Endometrium (tissue), 2 donors: ENCODE data around the gene PIK3C2B.
"Not testable (repeated sequence)": the region's sequence is repeated elsewhere in the genome, so short reads cannot be mapped to it uniquely, and the experiment has no call there.

Experiments
- FAIRE-seq: peaks from 2 replicates; lab custom pipeline; 2012; peaks lifted over from hg19 to GRCh38; lab: Jason Lieb, UNC
- donor health status: control.
- donor health status: control.

Gene PIK3C2B, protein sequence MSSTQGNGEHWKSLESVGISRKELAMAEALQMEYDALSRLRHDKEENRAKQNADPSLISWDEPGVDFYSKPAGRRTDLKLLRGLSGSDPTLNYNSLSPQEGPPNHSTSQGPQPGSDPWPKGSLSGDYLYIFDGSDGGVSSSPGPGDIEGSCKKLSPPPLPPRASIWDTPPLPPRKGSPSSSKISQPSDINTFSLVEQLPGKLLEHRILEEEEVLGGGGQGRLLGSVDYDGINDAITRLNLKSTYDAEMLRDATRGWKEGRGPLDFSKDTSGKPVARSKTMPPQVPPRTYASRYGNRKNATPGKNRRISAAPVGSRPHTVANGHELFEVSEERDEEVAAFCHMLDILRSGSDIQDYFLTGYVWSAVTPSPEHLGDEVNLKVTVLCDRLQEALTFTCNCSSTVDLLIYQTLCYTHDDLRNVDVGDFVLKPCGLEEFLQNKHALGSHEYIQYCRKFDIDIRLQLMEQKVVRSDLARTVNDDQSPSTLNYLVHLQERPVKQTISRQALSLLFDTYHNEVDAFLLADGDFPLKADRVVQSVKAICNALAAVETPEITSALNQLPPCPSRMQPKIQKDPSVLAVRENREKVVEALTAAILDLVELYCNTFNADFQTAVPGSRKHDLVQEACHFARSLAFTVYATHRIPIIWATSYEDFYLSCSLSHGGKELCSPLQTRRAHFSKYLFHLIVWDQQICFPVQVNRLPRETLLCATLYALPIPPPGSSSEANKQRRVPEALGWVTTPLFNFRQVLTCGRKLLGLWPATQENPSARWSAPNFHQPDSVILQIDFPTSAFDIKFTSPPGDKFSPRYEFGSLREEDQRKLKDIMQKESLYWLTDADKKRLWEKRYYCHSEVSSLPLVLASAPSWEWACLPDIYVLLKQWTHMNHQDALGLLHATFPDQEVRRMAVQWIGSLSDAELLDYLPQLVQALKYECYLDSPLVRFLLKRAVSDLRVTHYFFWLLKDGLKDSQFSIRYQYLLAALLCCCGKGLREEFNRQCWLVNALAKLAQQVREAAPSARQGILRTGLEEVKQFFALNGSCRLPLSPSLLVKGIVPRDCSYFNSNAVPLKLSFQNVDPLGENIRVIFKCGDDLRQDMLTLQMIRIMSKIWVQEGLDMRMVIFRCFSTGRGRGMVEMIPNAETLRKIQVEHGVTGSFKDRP (N-terminal part only)

DNA sequence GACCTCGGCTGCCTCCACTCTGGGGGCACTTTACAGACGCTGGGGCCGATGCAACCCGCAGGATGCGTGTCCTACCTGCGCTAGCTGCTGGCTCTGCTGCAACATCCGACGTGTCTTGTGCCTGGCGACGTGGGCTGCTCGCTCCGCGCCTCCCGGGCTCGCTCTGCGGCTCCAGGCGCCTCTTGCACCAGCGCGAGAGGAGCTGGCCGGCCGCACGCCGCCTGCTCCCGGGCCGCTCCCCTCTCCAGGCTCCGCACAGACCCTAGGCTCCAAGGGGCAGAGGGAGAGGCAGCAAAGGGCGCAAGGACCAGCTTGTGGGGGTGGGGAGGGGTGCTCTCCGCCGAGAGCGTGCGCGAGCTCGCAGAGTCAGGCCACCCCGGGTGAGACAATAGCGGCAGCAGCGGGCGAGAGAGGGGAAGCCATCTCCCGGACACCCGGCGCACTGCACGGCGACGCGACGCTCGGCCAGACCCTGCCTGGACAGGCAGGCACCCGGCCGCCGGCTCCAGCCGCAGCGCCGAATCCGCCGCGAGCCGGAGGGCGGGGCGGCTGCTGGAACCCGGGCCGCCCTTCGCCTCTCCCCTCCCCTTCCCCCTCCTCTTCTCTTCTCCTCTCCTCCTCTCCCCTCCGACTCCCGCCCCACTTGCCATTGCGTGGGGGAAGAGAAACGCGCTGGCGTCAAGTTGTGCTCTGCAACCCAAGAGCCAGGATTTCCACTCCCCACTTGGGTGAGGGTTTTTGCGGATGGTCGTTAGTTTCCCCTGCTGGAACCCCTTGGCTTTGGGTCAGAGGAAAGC, at the start of gene PIK3C2B:
TSS of gene PIK3C2B (minus strand) at position 525 of the 797 bp plus-strand sequence. CDS start 25,003 bp downstream, outside the sequence.
- FAIRE-seq = no peak

DNA sequence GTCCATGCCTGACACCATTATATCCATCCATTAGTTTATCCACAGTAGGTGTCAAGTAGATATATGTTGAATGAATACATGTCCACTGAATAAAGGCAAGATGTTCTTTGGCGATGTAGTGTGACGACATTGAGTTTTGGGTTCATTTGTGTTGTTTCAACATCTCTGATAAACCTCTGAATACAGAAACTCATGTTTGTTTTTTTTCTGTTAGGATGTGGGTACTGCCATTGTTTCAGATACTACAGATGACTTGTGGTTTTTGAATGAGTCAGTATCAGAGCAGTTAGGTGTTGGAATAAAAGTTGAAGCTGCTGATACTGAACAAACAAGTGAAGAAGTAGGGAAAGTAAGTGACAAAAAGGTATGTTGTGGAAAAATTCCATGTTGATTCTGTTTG, 49.7 kb upstream of the PIK3C2B start:
- no peak for FAIRE-seq

DNA sequence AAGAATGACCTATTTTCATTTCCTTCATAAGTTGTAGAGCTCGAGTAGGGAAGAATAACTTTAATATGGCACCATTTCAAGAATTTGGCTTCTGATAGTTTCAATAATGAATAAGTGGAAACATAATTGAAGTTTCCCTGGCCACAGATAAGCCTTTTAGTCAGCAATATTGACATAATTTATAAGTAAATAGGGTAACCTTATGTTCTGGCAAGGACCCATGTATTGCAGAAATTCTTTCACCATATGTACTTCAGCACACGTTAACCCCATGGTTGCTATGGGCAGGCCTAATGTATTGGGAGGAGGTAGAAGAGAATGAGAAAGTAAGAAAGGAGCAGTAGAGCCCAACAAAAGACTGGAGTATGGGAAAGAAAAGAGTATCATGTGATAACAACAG, 47.0 kb upstream of the PIK3C2B start:
- FAIRE-seq = no peak

DNA sequence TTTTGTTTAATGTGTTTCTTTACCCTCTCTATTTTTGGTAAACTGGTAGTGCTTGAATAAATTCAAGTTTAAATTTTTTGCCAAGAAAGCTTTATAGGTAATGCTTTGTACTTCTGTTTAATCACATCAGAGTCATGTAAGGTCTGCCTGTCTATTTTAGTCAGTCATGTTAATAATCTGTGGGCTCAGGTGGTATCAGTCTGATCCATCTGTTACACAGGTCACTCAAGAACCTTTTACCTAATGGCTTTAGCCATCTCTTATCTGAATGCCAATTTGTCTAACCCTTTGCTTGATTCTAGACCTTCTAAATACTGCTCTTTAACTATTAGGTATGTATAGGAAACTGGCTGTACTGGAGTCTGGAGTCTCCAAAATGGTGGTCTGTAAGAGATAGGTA, 38.2 kb upstream of the PIK3C2B start:
- no peak for FAIRE-seq

DNA sequence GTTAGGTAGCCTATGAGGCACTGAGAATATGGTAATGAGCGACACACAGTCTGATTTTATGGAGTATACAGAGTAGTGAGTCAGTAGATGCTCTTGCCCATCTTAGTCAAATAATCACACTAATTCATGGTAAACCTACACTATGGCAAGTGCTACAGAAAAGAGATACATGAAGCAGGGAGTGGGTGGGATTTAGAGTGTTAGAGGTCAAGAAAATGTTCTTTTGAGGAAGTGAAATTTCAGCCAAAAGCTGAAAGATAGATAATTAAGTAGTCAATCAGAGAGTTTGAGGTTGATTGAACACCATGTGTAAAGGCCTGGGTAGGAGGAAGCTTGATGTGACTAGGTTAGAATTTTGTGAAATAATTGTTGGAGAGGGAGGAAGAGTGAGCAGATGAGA, 36.3 kb upstream of the PIK3C2B start:
- FAIRE-seq = no peak

DNA sequence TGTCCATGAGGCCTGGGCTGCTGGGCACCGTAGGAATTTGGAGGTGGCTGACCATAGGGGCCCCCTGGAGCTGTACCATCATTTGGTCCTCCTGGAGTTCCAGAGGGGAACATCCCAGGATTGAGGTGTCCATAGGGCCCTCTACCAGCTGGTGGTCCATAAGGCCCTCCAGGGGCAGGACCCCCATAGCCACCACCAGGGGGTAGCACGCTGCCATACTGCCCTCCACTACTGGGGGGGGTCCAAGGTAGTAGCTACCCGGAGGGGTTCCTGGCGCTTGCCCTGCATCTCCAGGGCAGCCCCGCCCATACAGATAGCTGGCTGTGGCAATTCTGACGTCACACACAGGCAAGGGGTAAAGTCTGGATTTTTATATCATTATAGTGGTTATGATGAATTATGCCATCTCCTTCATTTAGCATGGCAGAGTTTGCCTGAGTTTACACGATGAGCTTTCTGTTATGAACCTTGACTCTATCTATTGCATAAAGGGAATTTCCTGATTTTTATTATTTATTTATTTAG, 34.8 kb upstream of the PIK3C2B start:
- no peak for FAIRE-seq

DNA sequence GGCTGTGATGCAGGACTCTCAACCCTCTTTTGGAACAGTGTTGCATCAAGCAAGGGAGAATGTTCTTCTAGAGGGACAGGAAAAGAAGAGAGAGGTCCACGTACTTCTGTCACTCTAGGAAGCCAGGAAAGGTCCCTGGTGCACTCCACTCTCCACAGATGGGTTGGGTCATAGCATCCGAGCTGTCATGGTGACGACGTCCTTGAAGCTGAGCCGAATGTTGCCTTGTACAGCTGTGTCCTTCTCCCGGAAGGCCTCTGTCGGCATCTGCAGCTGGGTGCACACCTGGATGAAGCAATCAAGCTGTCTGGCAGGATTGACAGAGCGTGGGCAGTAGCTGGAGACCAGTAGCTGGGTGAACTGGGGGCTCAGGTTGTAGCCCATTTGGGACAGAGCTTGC, 34.1 kb upstream of the PIK3C2B start:
- no peak for FAIRE-seq

DNA sequence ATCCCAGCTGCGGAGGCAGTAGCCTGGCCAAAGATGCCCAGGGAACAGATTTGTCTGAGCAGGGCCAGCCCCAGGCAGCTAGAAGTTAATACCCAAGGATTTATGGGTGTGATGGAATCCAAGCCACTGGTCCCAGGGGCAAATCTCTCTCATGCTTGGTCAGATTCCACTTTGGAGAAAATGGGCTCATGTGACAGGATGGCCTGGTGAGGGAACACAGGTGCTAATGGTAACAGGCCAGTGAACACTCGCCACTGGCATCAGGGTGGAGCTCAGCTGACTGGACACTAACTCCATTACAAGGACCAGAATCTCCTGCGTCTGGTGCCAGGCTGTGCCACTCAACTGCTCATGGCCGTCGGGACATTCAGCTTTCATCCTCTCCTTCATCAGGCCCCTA, 33.6 kb upstream of the PIK3C2B start:
- FAIRE-seq = no peak

DNA sequence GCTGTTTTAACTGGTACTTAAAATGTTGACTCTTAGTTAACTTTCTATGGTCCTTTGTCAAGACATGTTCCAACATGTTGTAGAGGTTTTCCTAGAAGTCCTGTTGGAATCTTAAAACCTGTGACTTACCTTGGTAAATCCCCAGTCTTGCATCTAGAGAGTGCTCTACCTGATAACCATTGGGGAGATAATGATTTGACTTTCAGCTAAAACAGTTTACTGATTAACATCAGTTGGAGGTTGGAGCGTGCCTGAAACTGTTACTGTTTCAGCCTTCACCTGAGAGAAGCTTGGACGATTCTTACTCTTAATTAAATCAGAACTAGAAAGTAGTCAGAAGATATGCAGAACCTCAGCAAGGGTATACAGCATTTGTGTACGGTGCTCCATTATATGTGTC, 30.4 kb upstream of the PIK3C2B start:
- FAIRE-seq = no peak

DNA sequence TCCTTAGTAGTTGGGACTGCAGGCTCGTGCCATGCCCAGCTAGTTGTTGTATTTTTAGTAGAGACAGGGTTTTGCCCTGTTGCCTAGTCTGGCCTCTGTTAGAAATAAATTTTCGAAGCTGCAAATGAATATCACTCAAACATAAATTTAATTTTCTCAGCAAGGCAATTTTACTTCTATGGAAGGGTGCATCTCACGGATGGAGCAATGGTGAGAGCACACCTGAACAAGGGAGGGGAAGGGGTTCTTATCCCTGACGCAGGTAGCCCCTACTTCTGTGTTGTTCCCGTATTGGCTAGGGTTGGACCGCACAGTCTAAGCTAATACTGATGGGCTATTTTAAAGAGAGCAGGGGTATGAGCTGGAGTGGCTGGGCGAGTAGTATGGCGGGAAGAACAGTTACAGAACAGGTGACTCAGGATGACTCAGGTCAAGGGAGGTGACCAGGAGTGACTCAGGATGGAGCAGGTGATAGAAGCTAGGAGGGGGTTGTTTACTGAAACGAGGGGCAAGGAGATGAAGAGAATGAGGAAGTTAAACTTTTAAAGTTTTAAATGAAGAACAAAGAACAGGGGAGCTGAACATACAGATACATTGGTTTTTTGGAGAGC, 29.1 kb upstream of the PIK3C2B start:
- no peak for FAIRE-seq

DNA sequence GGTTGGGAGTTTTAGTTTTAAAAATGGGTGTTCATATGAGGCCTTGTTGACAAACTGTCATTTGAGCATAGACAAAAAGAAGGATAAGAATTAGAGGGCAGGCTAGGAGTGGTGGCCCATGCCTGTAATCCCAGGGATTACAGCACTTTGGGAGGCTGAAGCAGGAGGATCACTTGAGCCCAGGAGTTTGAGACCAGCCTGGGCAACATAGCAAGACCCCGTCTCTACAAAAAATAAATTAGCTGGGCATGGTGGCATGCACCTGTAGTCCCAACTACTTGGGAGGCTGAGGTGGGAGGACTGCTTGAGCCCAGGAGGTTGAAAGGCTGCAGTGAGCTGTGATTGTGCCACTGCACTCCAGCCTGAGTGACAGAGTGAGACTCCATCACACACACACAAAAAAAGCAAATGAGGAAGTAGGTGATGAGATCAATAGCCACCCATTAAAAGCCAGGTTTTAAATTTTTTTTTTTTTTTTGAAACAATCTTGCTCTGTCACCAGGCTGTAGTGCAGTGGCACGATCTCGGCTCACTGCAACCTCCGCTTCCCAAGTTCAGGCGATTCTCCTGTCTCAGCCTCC, 27.4 kb upstream of the PIK3C2B start:
- not testable (repeated sequence) for FAIRE-seq

DNA sequence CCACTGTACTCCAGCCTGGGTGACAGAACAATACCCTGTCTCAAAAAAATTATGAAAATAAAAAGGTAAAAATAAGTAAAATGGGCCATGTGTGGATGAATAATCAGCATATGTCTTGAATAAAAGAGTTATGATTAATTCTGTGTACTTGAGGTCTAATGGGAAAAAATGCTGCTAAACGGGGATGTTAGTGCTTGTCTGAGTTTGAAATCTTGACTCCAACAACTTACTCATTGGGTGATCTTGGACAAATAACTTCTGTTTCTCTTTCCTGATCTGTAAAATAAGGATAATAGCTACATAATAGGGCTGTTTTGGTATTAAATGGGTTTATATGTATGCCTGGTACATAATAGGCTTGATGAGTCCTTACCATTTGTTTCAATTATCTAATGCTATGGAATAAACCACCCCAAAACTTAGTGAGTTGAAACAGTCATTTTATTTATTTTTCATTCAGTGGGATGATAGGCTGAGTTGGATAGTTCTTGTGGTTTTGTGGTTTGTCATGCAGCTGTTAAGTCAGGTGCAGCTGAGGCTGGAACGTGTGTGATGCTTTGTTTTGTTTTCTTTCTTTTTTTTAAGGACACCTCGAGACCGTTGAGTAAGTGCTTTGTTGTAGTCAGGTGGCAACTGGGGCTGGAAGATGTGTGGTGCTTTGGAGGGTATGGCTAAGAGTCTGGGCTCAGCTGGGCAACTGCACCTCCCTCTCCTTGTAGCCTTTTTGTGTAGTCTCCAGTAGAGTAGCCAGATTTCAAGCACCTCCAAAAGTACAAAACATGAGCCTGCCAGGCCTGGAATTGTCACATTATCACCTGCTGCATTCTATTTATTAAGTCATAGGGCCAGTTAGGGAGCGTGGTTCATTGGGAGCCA, 26.5 kb upstream of the PIK3C2B start:
- FAIRE-seq = no peak

DNA sequence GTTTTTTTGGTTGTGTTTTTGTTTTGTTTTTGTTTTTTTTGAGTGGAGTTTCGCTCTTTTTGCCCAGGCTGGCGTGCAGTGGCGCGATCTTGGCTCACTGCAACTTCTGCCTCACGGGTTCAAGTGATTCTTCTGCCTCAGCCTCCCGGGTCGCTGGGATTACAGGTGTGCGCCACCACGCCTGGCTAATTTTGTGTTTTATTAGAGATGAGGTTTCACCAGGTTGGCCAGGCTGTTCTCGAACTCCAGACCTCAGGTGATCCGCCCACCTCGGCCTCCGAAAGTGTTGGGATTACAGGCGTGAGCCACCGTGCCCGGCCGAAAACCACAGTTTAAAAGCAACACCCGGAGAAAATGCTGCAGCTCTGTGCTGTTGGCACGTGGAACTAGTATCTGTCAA, 22.8 kb upstream of the PIK3C2B start:
- FAIRE-seq = not testable (repeated sequence)

DNA sequence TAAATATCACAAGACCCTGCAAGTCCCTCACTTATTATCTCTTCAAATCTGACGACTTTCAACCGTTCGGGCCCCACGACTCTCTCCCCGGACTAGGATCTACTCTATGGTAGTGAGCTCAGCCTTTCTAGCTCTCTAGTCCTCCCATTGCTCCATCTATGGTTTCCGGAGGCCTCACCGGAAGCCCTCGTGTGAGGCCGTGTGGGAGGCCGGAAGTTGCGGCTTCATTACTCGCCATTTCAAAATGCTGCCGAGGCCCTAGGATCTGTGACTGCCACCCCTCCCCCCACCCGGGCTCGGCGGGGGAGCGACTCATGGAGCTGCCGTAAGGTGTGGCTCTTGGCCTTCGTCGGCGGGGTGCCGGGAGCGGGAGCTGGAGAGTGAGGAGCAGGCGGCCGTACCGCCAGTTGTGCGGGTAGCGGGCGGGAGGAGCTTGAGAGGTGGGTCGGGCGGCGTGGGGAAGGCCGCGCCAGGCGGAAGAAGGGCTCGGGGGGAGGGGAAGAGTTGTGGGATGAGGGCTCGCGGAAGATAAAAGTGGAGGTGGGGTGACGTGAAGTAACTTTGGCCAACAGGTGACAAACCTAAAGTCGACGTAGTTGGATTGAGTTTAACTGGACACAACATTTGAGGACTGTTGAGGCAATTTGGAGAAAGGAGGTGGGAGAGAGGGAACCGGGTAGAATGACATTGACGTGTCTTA, 21.7 kb upstream of the PIK3C2B start, which contains the start of gene MDM4:
TSS of gene MDM4 (plus strand) at position 227 of the 700 bp plus-strand sequence. CDS start 9,113 bp downstream, outside the sequence.
- FAIRE-seq = peak; percentile 35

DNA sequence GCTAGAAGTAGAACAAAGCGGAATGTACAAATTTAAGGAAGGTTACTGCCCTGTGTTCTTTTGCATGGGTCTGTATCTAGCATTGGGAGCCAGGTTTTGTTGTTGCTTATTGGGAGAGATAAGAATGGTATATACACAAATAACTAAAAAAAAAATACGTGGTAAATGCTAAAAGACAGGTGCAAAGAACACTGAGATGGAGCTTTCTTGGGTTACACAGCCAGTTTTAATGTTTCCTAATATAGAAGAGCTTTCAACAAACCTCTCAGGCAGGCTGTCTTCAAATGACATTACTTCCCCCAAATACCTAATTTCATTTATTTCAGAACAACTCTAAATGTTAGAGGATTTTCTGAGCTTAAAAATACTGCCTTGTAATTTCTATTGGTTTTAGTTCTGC, 20.2 kb upstream of the PIK3C2B start:
- no peak for FAIRE-seq

DNA sequence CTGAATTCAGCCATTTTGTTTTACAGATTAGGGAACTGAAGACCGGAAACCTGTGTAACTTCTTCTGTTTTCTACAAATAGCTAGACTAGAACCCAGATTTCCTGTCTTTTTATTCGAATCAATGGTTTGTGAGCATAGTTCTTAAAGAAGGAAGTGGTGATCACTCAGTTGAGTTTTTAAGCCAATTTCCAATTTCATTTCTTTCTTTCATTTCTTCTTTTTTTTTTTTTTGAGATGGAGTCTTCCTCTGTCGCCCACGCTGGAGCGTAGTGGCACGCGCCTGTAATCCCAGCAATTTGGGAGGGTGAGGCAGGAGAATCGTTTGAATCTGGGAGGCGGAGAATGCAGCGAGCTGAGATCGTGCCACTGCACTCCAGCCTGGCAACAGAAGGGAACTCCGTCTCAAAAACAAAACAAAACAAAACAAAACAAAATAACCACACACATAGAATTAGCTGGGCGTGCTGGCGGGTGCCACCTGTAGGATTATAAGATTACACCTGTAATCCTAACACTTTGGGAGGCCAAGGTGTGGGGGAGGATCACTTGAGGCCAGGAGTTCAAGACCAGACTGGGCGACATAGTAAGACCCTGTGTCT, 18.6 kb upstream of the PIK3C2B start:
- FAIRE-seq = no peak

DNA sequence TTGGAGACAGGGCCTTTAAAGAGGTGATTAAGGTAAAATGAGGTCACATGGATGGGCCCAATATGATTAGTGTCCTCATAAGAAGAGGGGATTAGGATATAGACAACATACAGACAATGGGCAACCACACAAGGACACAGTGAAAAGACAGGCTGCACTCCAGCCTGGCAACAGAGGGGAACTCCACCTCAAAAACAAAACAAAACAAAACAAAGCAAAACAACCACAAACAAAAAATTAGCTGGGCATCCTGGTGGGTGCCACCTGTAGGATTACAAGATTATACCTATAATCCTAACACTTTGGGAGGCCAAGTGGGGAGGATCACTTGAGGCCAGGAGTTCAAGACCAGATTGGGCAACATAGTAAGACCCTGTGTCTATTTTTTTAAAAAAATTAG, 16.8 kb upstream of the PIK3C2B start:
- no peak for FAIRE-seq

DNA sequence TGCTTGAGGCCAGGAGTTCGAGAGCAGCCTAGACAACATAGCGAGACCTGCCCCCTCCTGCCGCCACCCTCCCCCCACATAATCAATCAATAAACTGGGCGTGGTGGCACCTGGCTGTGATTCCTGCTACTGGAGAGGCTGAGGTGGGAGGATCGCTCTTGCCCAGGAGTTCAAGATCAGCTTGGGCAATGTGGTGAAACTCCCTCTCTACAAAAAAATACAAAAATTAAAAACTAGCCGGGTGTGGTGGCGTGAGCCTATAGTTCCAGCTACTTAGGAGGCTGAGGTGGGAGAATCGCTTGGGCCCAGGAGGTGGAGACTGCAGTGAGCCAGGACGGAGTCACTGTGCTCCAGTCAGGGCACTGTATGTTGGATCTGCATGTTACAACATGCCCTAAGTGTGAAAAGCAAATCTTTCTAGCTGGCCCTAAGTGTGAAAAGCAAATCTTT, 14.6 kb upstream of the PIK3C2B start:
- FAIRE-seq = no peak
